ENCODE results near the gene EEF1AKMT1.

The EEF1AKMT1 gene

GRCh38 chr13:20798027-20798426, 24.3 kb upstream of the EEF1AKMT1 start:
- TF ChIP-seq JUND (IDR thresholded peaks at IDR 0.05; ENCODE audit: low read depth), result no peak
- no peak for DNase-seq (ENCODE audit: low read depth in 1 of 2, low spot score in 1 of 2)
- in situ Hi-C loops (cut with HindIII; ENCODE audit: low pct_unique_long_range_greater_than_20kb, low sequenced_read_pairs), result no loop called here

- in situ Hi-C loops (cut with HindIII; ENCODE audit: low pct_unique_long_range_greater_than_20kb, low sequenced_read_pairs), result no loop called here
- no peak for TF ChIP-seq JUND (IDR thresholded peaks at IDR 0.05; ENCODE audit: low read depth)
- no peak for DNase-seq (ENCODE audit: low read depth in 1 of 2, low spot score in 1 of 2)
These were observed 23.2 kb upstream of the EEF1AKMT1 start for GRCh38 chr13:20796791-20797508.

GRCh38 chr13:20789665-20790064, 15.9 kb upstream of the EEF1AKMT1 start:
- DNase-seq (ENCODE audit: low read depth in 1 of 2, low spot score in 1 of 2), result no peak
- no peak for TF ChIP-seq JUND (IDR thresholded peaks at IDR 0.05; ENCODE audit: low read depth)
- in situ Hi-C loops (cut with HindIII; ENCODE audit: low pct_unique_long_range_greater_than_20kb, low sequenced_read_pairs), result no loop called here

- in situ Hi-C loops (cut with HindIII; ENCODE audit: low pct_unique_long_range_greater_than_20kb, low sequenced_read_pairs), result no loop called here
- TF ChIP-seq JUND (IDR thresholded peaks at IDR 0.05; ENCODE audit: low read depth), result no peak
These were observed 14.6 kb upstream of the EEF1AKMT1 start for GRCh38 chr13:20788312-20788711.

GRCh38 chr13:20787180-20787579, 13.4 kb upstream of the EEF1AKMT1 start:
- no peak for DNase-seq (ENCODE audit: low read depth in 1 of 2, low spot score in 1 of 2)
- no peak for TF ChIP-seq JUND (IDR thresholded peaks at IDR 0.05; ENCODE audit: low read depth)
- in situ Hi-C loops (cut with HindIII; ENCODE audit: low pct_unique_long_range_greater_than_20kb, low sequenced_read_pairs), result no loop called here

More at GRCh38 chr13:20788312-20788711, 14.6 kb upstream of the EEF1AKMT1 start:
- DNase-seq (ENCODE audit: low read depth in 1 of 2, low spot score in 1 of 2), result no peak

GRCh38 chr13:20782116-20782708, 8.5 kb upstream of the EEF1AKMT1 start:
- in situ Hi-C loops (cut with HindIII; ENCODE audit: low pct_unique_long_range_greater_than_20kb, low sequenced_read_pairs), result no loop called here
- DNase-seq (ENCODE audit: low read depth in 1 of 2, low spot score in 1 of 2), result no peak
- no peak for TF ChIP-seq JUND (IDR thresholded peaks at IDR 0.05; ENCODE audit: low read depth)

- in situ Hi-C loops (cut with HindIII; ENCODE audit: low pct_unique_long_range_greater_than_20kb, low sequenced_read_pairs), result no loop called here
- TF ChIP-seq JUND (IDR thresholded peaks at IDR 0.05; ENCODE audit: low read depth), result no peak
- DNase-seq (ENCODE audit: low read depth in 1 of 2, low spot score in 1 of 2), result no peak
These were observed 6.6 kb upstream of the EEF1AKMT1 start for GRCh38 chr13:20780317-20780716.

- no peak for TF ChIP-seq JUND (IDR thresholded peaks at IDR 0.05; ENCODE audit: low read depth)
- in situ Hi-C loops (cut with HindIII; ENCODE audit: low pct_unique_long_range_greater_than_20kb, low sequenced_read_pairs), result no loop called here
- DNase-seq (ENCODE audit: low read depth in 1 of 2, low spot score in 1 of 2), result no peak
These were observed 5.6 kb upstream of the EEF1AKMT1 start for GRCh38 chr13:20779405-20779804.

GRCh38 chr13:20778311-20778710, 4.5 kb upstream of the EEF1AKMT1 start:
- in situ Hi-C loops (cut with HindIII; ENCODE audit: low pct_unique_long_range_greater_than_20kb, low sequenced_read_pairs), result no loop called here
- DNase-seq (ENCODE audit: low read depth in 1 of 2, low spot score in 1 of 2), result no peak
- TF ChIP-seq JUND (IDR thresholded peaks at IDR 0.05; ENCODE audit: low read depth), result no peak

GRCh38 chr13:20776751-20777150, 3.0 kb upstream of the EEF1AKMT1 start:
- no peak for TF ChIP-seq JUND (IDR thresholded peaks at IDR 0.05; ENCODE audit: low read depth)
- in situ Hi-C loops (cut with HindIII; ENCODE audit: low pct_unique_long_range_greater_than_20kb, low sequenced_read_pairs), result no loop called here
- DNase-seq (ENCODE audit: low read depth in 1 of 2, low spot score in 1 of 2), result no peak

- in situ Hi-C loops (cut with HindIII; ENCODE audit: low pct_unique_long_range_greater_than_20kb, low sequenced_read_pairs), result no loop called here
- TF ChIP-seq JUND (IDR thresholded peaks at IDR 0.05; ENCODE audit: low read depth), result no peak
- no peak for DNase-seq (ENCODE audit: low read depth in 1 of 2, low spot score in 1 of 2)
These were observed 2.2 kb upstream of the EEF1AKMT1 start for GRCh38 chr13:20775961-20776360.

- TF ChIP-seq JUND (IDR thresholded peaks at IDR 0.05; ENCODE audit: low read depth), result no peak
- DNase-seq (ENCODE audit: low read depth in 1 of 2, low spot score in 1 of 2), result no peak
- in situ Hi-C loops (cut with HindIII; ENCODE audit: low pct_unique_long_range_greater_than_20kb, low sequenced_read_pairs), result no loop called here
These were observed 985 bp upstream of the EEF1AKMT1 start for GRCh38 chr13:20774746-20775145.

- TF ChIP-seq JUND (IDR thresholded peaks at IDR 0.05; ENCODE audit: low read depth), result no peak
- in situ Hi-C loops (cut with HindIII; ENCODE audit: low pct_unique_long_range_greater_than_20kb, low sequenced_read_pairs), result no loop called here
- DNase-seq (ENCODE audit: low read depth in 1 of 2, low spot score in 1 of 2), result no peak
These were observed 1.2 kb downstream of the EEF1AKMT1 start for GRCh38 chr13:20772401-20773131.

All from T47D (cell line).